ENCODE results near the gene PDZD8. TPM values are rescaled to one million over a fixed set of nuclear protein-coding genes. Genes with fewer than 3 reads are reported as not detected.

PDZD8 gene
- total and polyA plus RNA-seq, 12 donors: 1.7 to 45.7 (median 25.0) TPM

- no peak within 1 kb of the TSS for H3K4me3 ChIP-seq
- no peaks in the 10 kb centered on the region for H3K9me3 ChIP-seq (replicated peaks in 1 of 3)
- H3K36me3 ChIP-seq (replicated peaks in 1 of 2): no peaks in the 10 kb centered on the region
- H3K27me3 ChIP-seq: peaks cover 31% of the 10 kb centered on the region
- H3K4me1 ChIP-seq (replicated peaks in 1 of 2): peaks cover 4 to 5% of the 10 kb centered on the region in 2 donors
- peak within 1 kb of the TSS in 1 of 5 donors; percentile 67 for H3K27ac ChIP-seq
- 2 to 10% (median 5%) methylated on average over 22 to 93 of the region's 93 CpGs for WGBS, 4 donors
- intact Hi-C loops (cut with DNase I): no loop called here
- DNase-seq: no peak
- TF ChIP-seq POLR2A (IDR thresholded peaks at IDR 0.05) (no peak), CTCF (IDR thresholded peaks at IDR 0.05) (no peak)
Observed at GRCh38 chr10:117240621-117241529, 134.4 kb downstream of the PDZD8 start, which contains the start of gene SLC18A2. Gene SLC18A2 (plus strand): TSS chr10:117241114. CDS start chr10:117241694, 580 bp downstream.

- H3K27ac ChIP-seq: peak overlapping the region in 1 of 5 donors; percentile 47
- H3K4me1 ChIP-seq (replicated peaks in 1 of 2): peaks cover 4 to 5% of the 10 kb centered on the region in 2 donors
- WGBS, 4 donors: 45 to 77% (median 59%) methylated on average over 6 to 15 of the region's 15 CpGs
- no peaks in the 10 kb centered on the region for H3K9me3 ChIP-seq (replicated peaks in 1 of 3)
- H3K4me3 ChIP-seq: no peak overlapping the region
- TF ChIP-seq CTCF (IDR thresholded peaks at IDR 0.05): no peak
- TF ChIP-seq POLR2A (IDR thresholded peaks at IDR 0.05): no peak
- no peak for DNase-seq
- peaks cover 26% of the 10 kb centered on the region for H3K27me3 ChIP-seq
- no peaks in the 10 kb centered on the region for H3K36me3 ChIP-seq (replicated peaks in 1 of 2)
- intact Hi-C loops (cut with DNase I): no loop called here
Observed at GRCh38 chr10:117239721-117240620, 135.3 kb downstream of the PDZD8 start.

- Histone ChIP-seq H3K27ac (no peak overlapping the region), H3K36me3 (replicated peaks in 1 of 2) (no peaks in the 10 kb centered on the region), H3K27me3 (peaks cover 26% of the 10 kb centered on the region), H3K4me3 (no peak overlapping the region), H3K9me3 (replicated peaks in 1 of 3) (no peaks in the 10 kb centered on the region), H3K4me1 (replicated peaks in 1 of 2) (peaks cover 4 to 5% of the 10 kb centered on the region in 2 donors)
- TF ChIP-seq POLR2A (IDR thresholded peaks at IDR 0.05) (no peak), CTCF (IDR thresholded peaks at IDR 0.05) (no peak)
- 81 to 93% (median 87%) methylated on average over 6 to 8 of the region's 8 CpGs for WGBS, 4 donors
- intact Hi-C loops (cut with DNase I): no loop called here
- DNase-seq: no peak
Observed at GRCh38 chr10:117239051-117239450, 136.2 kb downstream of the PDZD8 start.

Data from adrenal gland (tissue), 12 donors.